Thoracic aorta (tissue), 2 donors: ENCODE results near the gene MGAT5. TPM values are rescaled to one million over a fixed set of nuclear protein-coding genes. Genes with fewer than 3 reads are reported as not detected.

ENCODE experiments used
- ATAC-seq: fragments of 150-250 bp; one replicate; pipeline ENCODE4 v1.8.0; 2017; ENCODE audit warnings: low read depth; ENCODE audit not compliant: insufficient number of reproducible peaks, low FRiP score
- DNase-seq: peaks from one replicate; pipeline ENCODE4 v3.0.0-alpha.2; 2020; ENCODE audit warnings: low spot score
- H3K27ac ChIP-seq, 2 donors: fragments of 200-600 bp; sonication (generic); 1 replicate in 1 of 2; 2 replicates in 1 of 2; pipeline ENCODE4 v1.5.1; 2016; ENCODE audit warnings: mild to moderate bottlenecking in 2 of 2, moderate library complexity in 2 of 2
- H3K27me3 ChIP-seq: fragments of 200-600 bp; sonication (generic); replicated peaks from 2 replicates; pipeline ENCODE4 v1.6.0; 2016; ENCODE audit warnings: mild to moderate bottlenecking; ENCODE audit not compliant: insufficient read depth
- H3K36me3 ChIP-seq: fragments of 200-600 bp; sonication (generic); one replicate; pipeline ENCODE4 v1.5.1; 2016
- H3K4me1 ChIP-seq, 2 donors: fragments of 200-600 bp; sonication (generic); 1 replicate in 1 of 2; 2 replicates in 1 of 2; pipeline versions ENCODE4 v1.5.1 to v1.6.0; 2016; ENCODE audit warnings: low read depth in 2 of 2, mild to moderate bottlenecking in 1 of 2; ENCODE audit not compliant: control insufficient read depth in 1 of 2
- H3K4me3 ChIP-seq: fragments of 200-600 bp; sonication (generic); 2 replicates; pipeline ENCODE4 v1.5.1; 2016; ENCODE audit warnings: mild to moderate bottlenecking
- H3K9me3 ChIP-seq: fragments of 200-600 bp; sonication (generic); 2 replicates; pipeline ENCODE4 v1.5.1; 2016
- CTCF ChIP-seq: fragments of 200-600 bp; sonication (generic); IDR thresholded peaks from one replicate; pipeline ENCODE4 v1.5.1; 2019; ENCODE audit warnings: antibody characterized with exemption
- total RNA-seq, 2 donors: library from RNA; depleted of rRNA; stranded (reverse); fragments of >200 nt; gene quantifications; one replicate each; pipeline versions ENCODE4 v1.1.0 to v1.2.3, GENCODE V29; 2016

The MGAT5 gene
- total RNA-seq, 2 donors from 2014 or later, result 43.9 to 95.3 TPM

GRCh38 chr2:134370655-134371445 is 117.0 kb downstream of the MGAT5 start:
- ATAC-seq, result no peak
- no peak for TF ChIP-seq CTCF
- no peak for DNase-seq
- Histone ChIP-seq H3K27ac (no peak overlapping the region), H3K4me3 (no peak overlapping the region), H3K4me1 (peaks cover 20 to 50% of the 10 kb centered on the region in 2 donors), H3K27me3 (no peaks in the 10 kb centered on the region), H3K9me3 (no peaks in the 10 kb centered on the region), H3K36me3 (no peaks in the 10 kb centered on the region)

DNA sequence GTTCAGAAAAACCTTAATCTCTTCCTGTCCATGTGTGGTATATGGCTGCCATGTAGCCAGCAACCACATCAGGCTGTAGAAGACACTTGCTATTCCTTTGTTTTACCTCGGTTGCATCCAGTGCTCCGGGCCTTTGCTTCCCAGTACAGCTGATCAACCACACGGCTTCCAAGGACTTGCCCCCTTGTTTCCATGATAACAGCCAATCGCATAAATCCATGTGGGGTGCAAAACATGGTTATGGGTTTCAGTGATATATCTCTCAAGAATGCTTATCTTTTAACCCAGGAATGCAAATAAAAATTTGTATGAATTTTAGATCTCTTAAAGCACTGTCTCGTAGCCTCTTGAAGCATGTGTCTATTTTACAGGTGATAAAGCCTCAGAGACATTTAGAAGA is 118.3 kb downstream of the MGAT5 start:
- ATAC-seq (no peak), DNase-seq (no peak)
- TF ChIP-seq CTCF, result no peak
- no peaks in the 10 kb centered on the region for H3K27me3 ChIP-seq
- no peak overlapping the region for H3K4me3 ChIP-seq
- no peaks in the 10 kb centered on the region for H3K36me3 ChIP-seq
- H3K27ac ChIP-seq, result no peak overlapping the region
- no peaks in the 10 kb centered on the region for H3K9me3 ChIP-seq
- H3K4me1 ChIP-seq, result peaks cover 17 to 53% of the 10 kb centered on the region in 2 donors

- TF ChIP-seq CTCF, result no peak
- no peak for ATAC-seq
- Histone ChIP-seq H3K27me3 (no peaks in the 10 kb centered on the region), H3K9me3 (no peaks in the 10 kb centered on the region), H3K36me3 (no peaks in the 10 kb centered on the region), H3K27ac (no peak overlapping the region), H3K4me1 (peaks cover 12 to 48% of the 10 kb centered on the region in 2 donors), H3K4me3 (no peak overlapping the region)
- no peak for DNase-seq
These were observed 118.8 kb downstream of the MGAT5 start for GRCh38 chr2:134372611-134373131.

- ATAC-seq (no peak), DNase-seq (no peak)
- Histone ChIP-seq H3K4me1 (peaks cover 0 to 34% of the 10 kb centered on the region in 2 donors), H3K9me3 (no peaks in the 10 kb centered on the region), H3K36me3 (no peaks in the 10 kb centered on the region), H3K27me3 (no peaks in the 10 kb centered on the region), H3K27ac (peak overlapping the region in 1 of 2 donors; percentile 19), H3K4me3 (no peak overlapping the region)
- TF ChIP-seq CTCF, result peak; percentile 39
These were observed 122.1 kb downstream of the MGAT5 start for GRCh38 chr2:134375935-134376334.

DNA sequence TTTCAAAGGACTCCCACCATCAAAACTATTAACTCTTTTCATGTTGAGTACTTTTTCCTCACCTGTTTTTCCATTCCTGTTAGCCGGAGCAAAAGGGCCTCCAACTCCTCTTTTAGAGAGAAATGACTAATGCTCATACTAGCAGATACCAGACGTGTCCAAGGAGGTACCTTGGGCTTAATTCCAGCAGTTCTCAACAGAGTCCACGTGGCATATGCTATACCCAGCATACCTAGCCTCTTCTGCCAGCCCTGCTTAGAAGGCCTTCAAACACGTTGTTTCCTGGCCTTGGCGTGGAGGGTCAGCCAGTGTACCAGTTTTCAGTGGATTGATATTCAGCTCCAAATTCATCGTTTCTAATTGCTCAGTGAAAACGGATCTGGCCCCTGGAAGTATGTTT is 123.9 kb downstream of the MGAT5 start:
- no peak for TF ChIP-seq CTCF
- Histone ChIP-seq H3K27ac (no peak overlapping the region), H3K4me1 (peaks cover 0 to 19% of the 10 kb centered on the region in 2 donors), H3K36me3 (no peaks in the 10 kb centered on the region), H3K9me3 (no peaks in the 10 kb centered on the region), H3K27me3 (no peaks in the 10 kb centered on the region), H3K4me3 (no peak overlapping the region)
- DNase-seq, result no peak
- no peak for ATAC-seq
